Measurements from ENCODE around the gene LRRC26.

The LRRC26 gene

DNA sequence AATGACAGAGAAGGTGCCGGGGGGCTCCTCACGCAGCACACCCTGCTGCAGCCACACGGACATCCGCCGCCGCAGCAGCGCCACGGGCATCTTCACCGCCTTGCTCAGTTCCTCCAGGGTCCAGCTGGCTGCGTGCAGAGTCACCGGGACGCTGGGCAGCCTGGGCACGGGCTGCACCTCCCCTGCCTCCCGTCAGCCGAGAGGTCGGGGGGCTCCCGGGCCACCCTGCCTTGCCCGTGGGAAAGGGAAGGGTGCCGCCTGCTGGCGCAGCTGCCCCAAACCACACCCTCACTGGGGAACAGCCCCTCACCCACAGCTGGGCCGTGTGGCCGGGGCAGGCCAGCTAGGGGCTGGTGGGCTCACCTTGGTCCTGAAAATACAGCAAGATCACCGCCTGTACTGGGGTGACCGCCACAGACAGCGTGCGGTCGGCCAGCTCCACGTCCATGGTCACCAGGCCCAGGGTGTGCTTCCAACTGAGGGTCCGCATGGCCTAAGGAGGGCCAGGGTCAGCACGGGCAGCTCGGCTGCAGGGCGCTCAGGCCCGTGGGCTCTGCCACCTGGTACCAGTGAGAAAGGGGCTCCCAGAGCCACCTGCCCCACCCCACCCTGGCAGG, 5.6 kb upstream of the LRRC26 start:
- ChIA-PET CTCF (no interaction called here), POLR2A (interaction anchor here (0.9 kb wide), 2 partner anchors 11 to 46 kb away, joined by 3 read pairs; no protein-coding TSS in a partner anchor)
- no peak for DNase-seq (ENCODE audit: extremely low spot score)
- TF ChIP-seq ZNF384 (IDR thresholded peaks at IDR 0.05) (no peak), HDGF (IDR thresholded peaks at IDR 0.05; ENCODE audit: borderline replicate concordance) (no peak), FOXM1 (IDR thresholded peaks at IDR 0.05; ENCODE audit: borderline replicate concordance) (no peak), TARDBP (IDR thresholded peaks at IDR 0.05) (no peak), CTBP1 (IDR thresholded peaks at IDR 0.05; ENCODE audit: borderline replicate concordance) (no peak), LEF1 (IDR thresholded peaks at IDR 0.05; ENCODE audit: borderline replicate concordance) (no peak), FOXA1 (IDR thresholded peaks at IDR 0.05) (no peak), L3MBTL2 (conservative IDR thresholded peaks at IDR 0.05) (no peak), FOXK2 (IDR thresholded peaks at IDR 0.05) (no peak), SUZ12 (IDR thresholded peaks at IDR 0.05) (no peak), ELF4 (IDR thresholded peaks at IDR 0.05) (no peak)
- TF ChIP-seq, protein P1, sequence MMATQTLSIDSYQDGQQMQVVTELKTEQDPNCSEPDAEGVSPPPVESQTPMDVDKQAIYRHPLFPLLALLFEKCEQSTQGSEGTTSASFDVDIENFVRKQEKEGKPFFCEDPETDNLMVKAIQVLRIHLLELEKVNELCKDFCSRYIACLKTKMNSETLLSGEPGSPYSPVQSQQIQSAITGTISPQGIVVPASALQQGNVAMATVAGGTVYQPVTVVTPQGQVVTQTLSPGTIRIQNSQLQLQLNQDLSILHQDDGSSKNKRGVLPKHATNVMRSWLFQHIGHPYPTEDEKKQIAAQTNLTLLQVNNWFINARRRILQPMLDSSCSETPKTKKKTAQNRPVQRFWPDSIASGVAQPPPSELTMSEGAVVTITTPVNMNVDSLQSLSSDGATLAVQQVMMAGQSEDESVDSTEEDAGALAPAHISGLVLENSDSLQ (IDR thresholded peaks at IDR 0.05): no peak

DNA sequence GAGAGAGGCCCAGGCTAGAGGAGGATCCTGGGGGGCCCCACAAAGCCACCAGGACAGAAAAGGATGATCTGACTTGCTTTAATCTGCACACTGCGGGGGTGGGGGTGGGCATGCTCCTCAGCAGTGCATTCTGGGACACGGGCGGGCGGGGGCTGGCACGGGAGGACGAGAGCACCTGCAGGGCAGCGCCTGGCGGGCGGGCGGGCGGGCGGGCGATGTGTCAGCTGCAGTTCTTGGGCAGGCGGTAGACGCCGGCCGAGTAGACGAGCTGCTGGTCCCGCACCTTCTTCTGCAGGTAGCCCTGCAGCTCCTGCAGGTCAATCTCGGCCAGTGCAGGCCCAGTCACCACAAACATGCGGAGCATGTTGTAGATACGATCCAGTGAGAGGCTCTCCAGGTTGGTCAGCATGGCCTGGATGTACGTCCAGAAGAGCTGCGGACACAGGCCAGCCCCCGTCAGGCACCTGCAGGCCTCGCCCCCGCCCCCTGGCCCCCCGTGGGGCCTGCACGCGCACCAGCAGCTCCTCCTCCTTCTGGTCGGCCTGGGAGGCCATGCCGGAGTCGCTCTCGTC, 5.0 kb upstream of the LRRC26 start:
- TF ChIP-seq FOXA1 (IDR thresholded peaks at IDR 0.05): no peak
- TF ChIP-seq ARNT (IDR thresholded peaks at IDR 0.05): no peak
- no peak for TF ChIP-seq FOXK2 (IDR thresholded peaks at IDR 0.05)
- TF ChIP-seq, protein P1 (IDR thresholded peaks at IDR 0.05): no peak
- TF ChIP-seq NFRKB (IDR thresholded peaks at IDR 0.05): no peak
- TF ChIP-seq HDGF (IDR thresholded peaks at IDR 0.05; ENCODE audit: borderline replicate concordance): no peak
- TF ChIP-seq ZNF384 (IDR thresholded peaks at IDR 0.05): no peak
- TF ChIP-seq SP1 (IDR thresholded peaks at IDR 0.05): no peak
- TF ChIP-seq BHLHE40 (IDR thresholded peaks at IDR 0.05; ENCODE audit: borderline replicate concordance): no peak
- TF ChIP-seq CTBP1 (IDR thresholded peaks at IDR 0.05; ENCODE audit: borderline replicate concordance): no peak
- TF ChIP-seq L3MBTL2 (conservative IDR thresholded peaks at IDR 0.05): no peak
- TF ChIP-seq FOXM1 (IDR thresholded peaks at IDR 0.05; ENCODE audit: borderline replicate concordance): no peak
- DNase-seq (ENCODE audit: extremely low spot score): no peak
- POLR2A ChIA-PET: interaction anchor here (0.9 kb wide), 2 partner anchors 12 to 45 kb away, joined by 3 read pairs; no protein-coding TSS in a partner anchor
- CTCF ChIA-PET: interaction anchor here (1.0 kb wide), 1 partner anchor 62 kb away, joined by 3 read pairs; no protein-coding TSS in a partner anchor

DNA sequence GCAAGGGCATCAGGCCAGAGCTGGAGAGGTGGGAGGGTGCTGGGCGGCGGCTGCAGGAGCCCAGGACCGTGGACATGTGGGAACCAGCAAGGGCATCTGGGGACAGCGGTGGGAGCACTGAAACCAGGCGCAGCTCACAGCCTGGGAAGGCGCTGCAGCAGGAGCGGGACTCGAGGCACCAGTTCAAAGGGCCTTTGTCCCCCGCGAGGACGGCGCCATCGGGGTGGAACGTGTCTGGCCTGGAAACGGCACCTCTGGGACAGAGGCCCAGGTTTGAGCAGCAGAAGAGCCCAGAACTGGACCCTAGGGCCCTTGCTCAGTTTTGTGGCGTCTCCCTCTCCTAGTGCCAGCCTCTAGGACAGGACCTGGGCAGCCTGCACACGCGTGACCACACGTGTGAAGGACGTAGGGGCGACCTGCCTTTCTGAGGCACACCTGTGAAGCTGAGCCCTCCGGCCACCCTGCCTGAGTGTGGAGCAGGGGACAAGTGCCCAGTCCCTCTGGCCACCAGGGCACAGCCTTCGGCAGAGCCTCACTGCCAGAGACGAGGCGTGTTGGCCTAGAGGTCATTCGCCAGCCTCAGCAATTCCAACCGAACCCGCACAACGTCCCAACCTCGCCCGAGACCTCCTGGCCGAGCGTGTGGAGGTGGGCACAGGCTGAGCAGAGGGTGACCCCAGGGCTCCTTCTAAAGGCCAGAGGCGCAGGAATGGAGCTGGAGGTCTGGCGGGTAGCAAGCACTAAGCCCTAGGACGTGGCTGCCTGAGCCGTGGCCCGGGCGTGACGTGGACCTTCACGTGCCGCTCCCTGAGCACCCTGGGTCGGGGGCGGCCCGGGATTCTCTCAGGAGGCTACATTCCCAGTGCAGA, 4.2 kb upstream of the LRRC26 start:
- TF ChIP-seq ZNF384 (IDR thresholded peaks at IDR 0.05) (no peak), TARDBP (IDR thresholded peaks at IDR 0.05) (no peak), ARNT (IDR thresholded peaks at IDR 0.05) (no peak), SUZ12 (IDR thresholded peaks at IDR 0.05) (no peak), FOXK2 (IDR thresholded peaks at IDR 0.05) (no peak), L3MBTL2 (conservative IDR thresholded peaks at IDR 0.05) (no peak)
- TF ChIP-seq, protein P1 (IDR thresholded peaks at IDR 0.05): no peak
- CTCF ChIA-PET: interaction anchor here (1.0 kb wide), 1 partner anchor 63 kb away, joined by 3 read pairs; no protein-coding TSS in a partner anchor
- POLR2A ChIA-PET: interaction anchor here (0.9 kb wide), 1 partner anchor 13 kb away, joined by 3 read pairs; no protein-coding TSS in a partner anchor
- no peak for DNase-seq (ENCODE audit: extremely low spot score)

DNA sequence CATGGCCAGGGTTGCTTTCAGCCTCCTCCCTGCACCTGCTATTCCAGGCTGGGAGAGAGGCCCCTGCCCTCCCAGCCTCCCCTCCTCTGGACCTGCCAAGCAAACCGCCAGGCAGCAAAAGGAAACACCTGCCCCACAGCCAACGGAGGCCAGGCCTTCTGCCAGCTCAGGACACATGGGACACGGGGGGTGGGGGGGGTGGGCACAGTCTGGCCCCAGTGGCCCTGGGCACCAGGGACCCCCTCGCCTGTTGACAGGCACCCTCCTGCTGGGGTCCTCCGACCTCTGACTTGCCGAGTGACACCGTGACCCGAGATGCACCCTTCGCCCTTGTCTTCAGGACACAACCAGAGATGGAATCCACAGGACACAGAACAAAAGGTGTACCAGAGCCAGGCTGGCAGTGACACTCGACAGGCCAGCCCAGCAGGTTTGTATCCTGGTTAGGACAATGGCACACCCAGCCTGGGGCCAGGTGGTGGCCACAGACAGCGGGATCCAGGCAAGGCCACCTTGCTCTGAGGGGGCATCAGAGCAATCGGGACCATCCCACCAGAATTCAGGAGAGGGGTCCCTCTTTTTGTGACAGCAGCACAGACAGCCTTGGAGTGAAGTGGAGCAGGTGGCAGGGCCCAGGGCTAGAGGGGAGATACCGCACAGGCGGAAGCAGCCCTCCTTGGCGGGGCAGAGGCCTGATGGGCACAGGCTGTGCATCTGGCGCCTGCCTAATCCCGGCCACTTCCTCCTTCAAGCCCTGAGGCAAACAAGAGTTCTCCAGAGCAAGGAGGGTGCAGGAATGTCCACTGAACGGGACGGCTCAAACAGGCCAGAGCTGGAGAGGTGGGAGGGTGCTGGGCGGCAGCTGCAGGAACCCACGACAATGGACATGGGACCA, 3.3 kb upstream of the LRRC26 start:
- TF ChIP-seq ARNT (IDR thresholded peaks at IDR 0.05): no peak
- TF ChIP-seq NFRKB (IDR thresholded peaks at IDR 0.05): no peak
- TF ChIP-seq SUZ12 (IDR thresholded peaks at IDR 0.05): no peak
- no peak for TF ChIP-seq BHLHE40 (IDR thresholded peaks at IDR 0.05; ENCODE audit: borderline replicate concordance)
- no peak for TF ChIP-seq TARDBP (IDR thresholded peaks at IDR 0.05)
- TF ChIP-seq FOXK2 (IDR thresholded peaks at IDR 0.05): no peak
- TF ChIP-seq L3MBTL2 (conservative IDR thresholded peaks at IDR 0.05): no peak
- TF ChIP-seq ZNF384 (IDR thresholded peaks at IDR 0.05): no peak
- CTCF ChIA-PET: interaction anchor here (1.0 kb wide), 1 partner anchor 63 kb away, joined by 3 read pairs; no protein-coding TSS in a partner anchor
- DNase-seq (ENCODE audit: extremely low spot score): no peak
- POLR2A ChIA-PET: interaction anchor here (1.7 to 1.9 kb wide), 2 partner anchors 43 to 68 kb away, joined by 4 to 6 read pairs; partner anchors contain the start of gene TUBB4B
